Ectodermal cell (in vitro differentiated cells): ENCODE data around the gene NT5C3A. TPM values are rescaled to one million over a fixed set of nuclear protein-coding genes. Genes with fewer than 3 reads are reported as not detected.

Experiments
- H3K27ac ChIP-seq: 2 replicates; pipeline ENCODE4 v1.7.0; 2013; ENCODE audit warnings: mild to moderate bottlenecking, low read depth, low read length; ENCODE audit not compliant: insufficient read depth, poor library complexity, severe bottlenecking
- H3K27me3 ChIP-seq: 2 replicates; pipeline ENCODE4 v1.7.0; 2013; ENCODE audit warnings: mild to moderate bottlenecking, low read length; ENCODE audit not compliant: insufficient read depth, control insufficient read depth, poor library complexity, severe bottlenecking
- H3K36me3 ChIP-seq: one replicate; pipeline ENCODE4 v1.7.0; 2013; ENCODE audit warnings: low read length; ENCODE audit not compliant: control insufficient read depth, insufficient read depth
- H3K4me1 ChIP-seq: one replicate; pipeline ENCODE4 v1.7.0; 2013; ENCODE audit warnings: low read length; ENCODE audit not compliant: control insufficient read depth, insufficient read depth
- H3K4me3 ChIP-seq: 2 replicates; pipeline ENCODE4 v1.7.0; 2013; ENCODE audit warnings: low read depth, low read length, control low read depth; ENCODE audit not compliant: insufficient read depth
- H3K9me3 ChIP-seq: 2 replicates; pipeline ENCODE4 v1.7.0; 2013; ENCODE audit warnings: mild to moderate bottlenecking, low read length, moderate library complexity; ENCODE audit not compliant: control insufficient read depth
- WGBS, 2 experiments: methylation state at CpG; one replicate each; pipeline ENCODE4 v1.1.7; 2013; ENCODE audit warnings: missing lambda C conversion rate in 2 of 2; 5-methylcytosine and 5-hydroxymethylcytosine counted together
- polyA plus RNA-seq, 4 experiments: library from polyadenylated mRNA; stranded (reverse); fragments of 50-300 nt; gene quantifications; one replicate each; pipeline ENCODE4 v1.2.3, GENCODE V29; 2013

The NT5C3A gene
- 30.5 TPM for polyA plus RNA-seq (2013, experiment 1 of 4)
- 34.9 TPM for polyA plus RNA-seq (2013, experiment 2 of 4)
- 24.7 TPM for polyA plus RNA-seq (2013, experiment 3 of 4)
- polyA plus RNA-seq (2013, experiment 4 of 4) = 28.0 TPM

DNA sequence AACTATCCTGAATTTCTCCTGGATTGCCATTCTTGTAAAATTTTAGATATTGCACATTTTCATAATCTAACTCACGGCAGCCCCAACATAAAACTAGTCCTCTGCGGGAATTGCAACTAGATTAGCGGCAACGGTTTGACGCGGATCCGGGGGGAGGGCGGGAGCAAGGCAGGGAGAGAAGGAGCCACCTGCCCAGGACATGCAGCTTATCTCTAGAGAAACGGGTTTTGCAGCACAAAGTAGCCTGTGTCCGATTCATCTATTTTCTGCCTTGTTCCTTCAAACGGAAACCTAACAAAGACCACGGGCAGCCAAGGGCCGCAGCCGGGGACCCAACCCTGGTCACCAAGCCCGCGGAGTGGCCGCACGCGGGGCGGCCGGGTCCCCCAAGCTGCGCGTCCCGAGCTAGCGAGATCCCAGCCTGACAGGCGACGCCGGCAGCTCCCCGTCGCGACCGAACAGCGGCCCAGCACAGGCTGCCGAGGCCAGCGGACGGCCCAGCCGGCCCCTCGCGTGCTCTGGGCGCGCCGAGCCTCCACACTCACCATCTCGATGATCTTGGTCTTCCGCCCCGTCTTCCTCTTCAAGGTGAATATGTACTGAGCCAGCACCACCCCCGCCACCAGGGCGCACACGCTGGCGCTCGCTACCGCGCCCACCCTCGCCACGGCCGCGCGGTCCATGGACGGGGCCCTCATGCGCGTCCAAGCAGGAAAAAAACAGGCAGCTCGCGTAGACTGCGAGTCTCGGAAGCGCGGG, at the start of gene NT5C3A:
Gene NT5C3A (minus strand): TSS at position 754 of the 759 bp plus-strand sequence. CDS start 71 bp downstream, at position 683.
- Histone ChIP-seq H3K9me3 (peaks cover 8% of the 10 kb centered on the region), H3K36me3 (no peaks in the 10 kb centered on the region), H3K27ac (peak within 1 kb of the TSS; percentile 86), H3K4me3 (peak within 1 kb of the TSS; percentile 84), H3K4me1 (no peaks in the 10 kb centered on the region), H3K27me3 (no peaks in the 10 kb centered on the region)
- 0% methylated on average over 66 of the region's 66 CpGs for WGBS, 2 experiments

DNA sequence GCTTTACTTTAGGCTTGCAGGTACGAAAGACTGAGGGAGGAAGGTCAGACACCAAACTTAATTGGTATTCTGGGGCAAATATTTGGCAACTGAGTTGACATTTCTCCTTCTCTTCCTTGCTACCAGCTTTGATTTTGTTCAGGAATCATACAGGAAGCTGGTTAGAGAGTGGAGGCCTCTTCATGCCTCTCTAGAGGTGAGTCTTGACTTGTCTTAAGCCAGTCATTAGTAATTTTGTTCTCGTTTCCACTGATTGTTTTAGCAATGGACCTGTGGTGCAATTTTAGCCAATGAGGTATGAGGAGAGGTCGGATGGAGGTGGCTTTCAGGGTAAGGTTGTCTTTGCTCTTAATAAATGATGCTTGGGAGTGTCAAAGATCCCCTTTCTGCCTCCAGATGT, 49.0 kb upstream of the NT5C3A start:
- Histone ChIP-seq H3K27ac (no peak overlapping the region), H3K4me1 (no peaks in the 10 kb centered on the region), H3K27me3 (peaks cover 12% of the 10 kb centered on the region), H3K9me3 (no peaks in the 10 kb centered on the region), H3K4me3 (no peak overlapping the region), H3K36me3 (no peaks in the 10 kb centered on the region)
- WGBS, 2 experiments = 77 to 81% methylated on average over 3 of the region's 3 CpGs

- Histone ChIP-seq H3K27ac (no peak overlapping the region), H3K9me3 (no peaks in the 10 kb centered on the region), H3K36me3 (no peaks in the 10 kb centered on the region), H3K27me3 (peaks cover 12% of the 10 kb centered on the region), H3K4me3 (peak overlapping the region; percentile 96), H3K4me1 (no peaks in the 10 kb centered on the region)
- WGBS, 2 experiments = 45 to 48% methylated on average over 10 of the region's 11 CpGs
Observed at GRCh38 chr7:33109758-33110238, 47.2 kb upstream of the NT5C3A start.

DNA sequence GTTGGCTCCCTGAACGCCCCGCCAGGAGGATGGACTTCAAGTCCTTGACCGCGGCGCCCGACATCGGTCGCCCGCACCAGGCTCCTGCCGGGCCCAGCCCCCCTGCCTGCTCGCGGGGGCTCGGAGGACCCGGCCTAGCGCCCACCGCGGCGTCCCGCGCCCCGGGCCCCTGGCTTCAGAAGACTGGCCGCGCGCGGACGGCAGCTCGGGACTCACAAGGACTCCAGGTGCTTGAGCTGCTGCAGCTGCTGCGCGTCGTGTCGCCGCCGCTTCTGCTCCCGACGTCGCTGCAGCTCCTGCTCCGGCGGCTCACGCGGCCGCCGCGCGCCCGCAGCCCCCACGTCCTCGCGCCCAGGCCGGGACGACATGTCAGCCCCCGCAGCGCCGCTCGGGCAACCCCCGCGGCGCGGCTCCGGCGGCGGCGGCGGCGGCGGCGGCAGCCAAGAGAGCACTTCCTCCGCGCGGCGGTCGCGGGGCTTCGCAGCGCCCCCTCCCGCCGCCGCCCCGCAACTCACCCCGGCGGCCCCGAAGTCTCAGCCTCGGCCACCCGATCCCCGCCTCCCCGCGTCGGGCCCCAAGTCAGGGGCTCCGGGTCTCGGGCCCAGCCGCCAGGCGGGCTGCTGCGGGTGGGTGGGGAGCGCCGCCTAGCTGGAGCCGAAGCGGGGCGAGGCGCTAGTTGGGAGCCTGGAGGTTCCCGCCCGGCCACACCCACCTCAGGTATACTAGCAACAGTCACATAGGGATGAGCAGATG, 46.6 kb upstream of the NT5C3A start, which contains the start of gene RP9:
Gene RP9 (minus strand): TSS at position 400 of the 753 bp plus-strand sequence. CDS start 32 bp downstream, at position 368.
- H3K4me1 ChIP-seq = no peaks in the 10 kb centered on the region
- H3K27ac ChIP-seq = peak within 1 kb of the TSS; percentile 81

DNA sequence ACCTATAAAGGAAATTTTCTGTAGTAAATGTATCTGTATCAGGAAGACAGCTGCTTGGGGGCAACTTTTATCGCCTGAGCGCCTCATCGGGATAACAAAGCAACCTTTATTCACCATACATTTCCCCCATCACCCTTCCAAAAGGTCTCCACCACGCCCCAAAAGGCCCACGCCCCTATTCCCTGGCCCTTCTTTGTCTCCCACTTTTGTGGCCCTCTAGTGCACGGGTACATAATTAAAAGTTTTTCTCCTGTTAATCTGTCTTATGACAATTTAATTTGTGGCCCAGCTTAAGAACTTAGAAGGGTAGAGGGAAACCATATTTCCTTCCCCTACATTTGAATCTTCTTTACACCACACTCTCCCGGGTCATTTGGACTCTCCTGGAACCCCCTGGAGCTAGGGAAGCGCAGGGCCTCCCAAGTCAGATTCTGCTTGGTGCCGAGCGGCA, 46.0 kb upstream of the NT5C3A start:
- no peaks in the 10 kb centered on the region for H3K9me3 ChIP-seq
- 0 to 1% methylated on average over 10 of the region's 10 CpGs for WGBS, 2 experiments
- peak overlapping the region; percentile 96 for H3K4me3 ChIP-seq
- H3K27ac ChIP-seq = peak overlapping the region; percentile 81
- no peaks in the 10 kb centered on the region for H3K4me1 ChIP-seq
- H3K36me3 ChIP-seq = no peaks in the 10 kb centered on the region
- peaks cover 12% of the 10 kb centered on the region for H3K27me3 ChIP-seq

More for the DNA sequence above, 46.6 kb upstream of the NT5C3A start, which contains the start of gene RP9:
- Histone ChIP-seq H3K4me3 (peak within 1 kb of the TSS; percentile 96), H3K36me3 (no peaks in the 10 kb centered on the region), H3K9me3 (no peaks in the 10 kb centered on the region), H3K27me3 (peaks cover 12% of the 10 kb centered on the region)
- WGBS, 2 experiments = 0% methylated on average over 100 of the region's 100 CpGs

DNA sequence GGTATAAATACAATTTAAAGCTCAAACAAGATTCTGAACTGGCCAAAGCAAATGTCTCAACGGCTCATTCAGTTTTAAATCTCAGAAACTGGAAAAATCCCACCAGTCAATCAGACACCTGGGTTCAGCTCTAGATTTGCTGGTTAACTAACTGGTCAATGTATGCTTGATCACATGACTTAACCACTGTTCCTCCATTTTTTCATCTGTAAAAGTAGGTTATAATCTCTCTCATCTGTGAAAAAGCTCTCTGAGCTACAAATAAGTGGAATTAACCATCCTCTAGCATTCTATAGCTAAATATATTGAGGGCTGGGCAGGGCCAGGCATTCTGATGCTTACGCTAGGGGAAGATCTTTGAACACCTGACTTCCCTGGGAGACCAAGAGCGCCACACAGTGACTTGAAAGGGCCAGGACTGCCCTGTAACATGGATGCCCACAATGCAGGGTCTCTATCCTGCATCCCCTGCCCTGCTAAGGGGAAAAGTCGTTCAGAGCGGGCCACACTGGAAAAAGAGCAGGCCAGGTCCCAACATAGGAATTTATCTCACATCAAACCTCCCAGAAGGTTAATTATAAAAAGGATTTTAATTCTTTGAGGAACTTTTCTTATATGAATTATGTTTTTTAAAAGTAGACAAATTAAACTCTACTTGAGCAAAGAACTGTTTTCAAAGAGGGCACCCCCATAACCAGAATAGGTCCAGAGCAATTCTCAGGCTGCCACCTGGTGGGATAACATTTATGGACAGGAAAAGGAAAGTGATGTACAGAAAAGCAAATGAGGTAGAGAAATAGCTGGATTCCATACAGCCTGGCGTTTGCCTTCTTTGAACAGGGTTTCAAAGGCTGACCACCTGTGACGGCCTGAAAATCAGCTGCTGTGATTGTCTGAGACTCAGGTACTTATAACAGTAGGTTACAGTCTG, 44.8 kb upstream of the NT5C3A start:
- Histone ChIP-seq H3K9me3 (no peaks in the 10 kb centered on the region), H3K4me3 (peak overlapping the region; percentile 96), H3K36me3 (no peaks in the 10 kb centered on the region), H3K4me1 (no peaks in the 10 kb centered on the region), H3K27me3 (peaks cover 12% of the 10 kb centered on the region), H3K27ac (no peak overlapping the region)
- WGBS, 2 experiments = 43 to 57% methylated on average over 5 to 7 of the region's 7 CpGs

GRCh38 chr7:33101906-33102305, 39.3 kb upstream of the NT5C3A start:
- no peak overlapping the region for H3K27ac ChIP-seq
- H3K4me3 ChIP-seq = no peak overlapping the region
- H3K4me1 ChIP-seq = no peaks in the 10 kb centered on the region
- peaks cover 24% of the 10 kb centered on the region for H3K36me3 ChIP-seq
- 87 to 100% methylated on average over 1 to 2 of the region's 3 CpGs for WGBS, 2 experiments
- no peaks in the 10 kb centered on the region for H3K27me3 ChIP-seq
- no peaks in the 10 kb centered on the region for H3K9me3 ChIP-seq

GRCh38 chr7:33100770-33101169, 38.2 kb upstream of the NT5C3A start:
- Histone ChIP-seq H3K36me3 (peaks cover 34% of the 10 kb centered on the region), H3K27me3 (no peaks in the 10 kb centered on the region), H3K4me3 (no peak overlapping the region), H3K4me1 (no peaks in the 10 kb centered on the region), H3K9me3 (no peaks in the 10 kb centered on the region), H3K27ac (no peak overlapping the region)
- WGBS, 2 experiments = 90 to 93% methylated on average over 3 of the region's 3 CpGs

DNA sequence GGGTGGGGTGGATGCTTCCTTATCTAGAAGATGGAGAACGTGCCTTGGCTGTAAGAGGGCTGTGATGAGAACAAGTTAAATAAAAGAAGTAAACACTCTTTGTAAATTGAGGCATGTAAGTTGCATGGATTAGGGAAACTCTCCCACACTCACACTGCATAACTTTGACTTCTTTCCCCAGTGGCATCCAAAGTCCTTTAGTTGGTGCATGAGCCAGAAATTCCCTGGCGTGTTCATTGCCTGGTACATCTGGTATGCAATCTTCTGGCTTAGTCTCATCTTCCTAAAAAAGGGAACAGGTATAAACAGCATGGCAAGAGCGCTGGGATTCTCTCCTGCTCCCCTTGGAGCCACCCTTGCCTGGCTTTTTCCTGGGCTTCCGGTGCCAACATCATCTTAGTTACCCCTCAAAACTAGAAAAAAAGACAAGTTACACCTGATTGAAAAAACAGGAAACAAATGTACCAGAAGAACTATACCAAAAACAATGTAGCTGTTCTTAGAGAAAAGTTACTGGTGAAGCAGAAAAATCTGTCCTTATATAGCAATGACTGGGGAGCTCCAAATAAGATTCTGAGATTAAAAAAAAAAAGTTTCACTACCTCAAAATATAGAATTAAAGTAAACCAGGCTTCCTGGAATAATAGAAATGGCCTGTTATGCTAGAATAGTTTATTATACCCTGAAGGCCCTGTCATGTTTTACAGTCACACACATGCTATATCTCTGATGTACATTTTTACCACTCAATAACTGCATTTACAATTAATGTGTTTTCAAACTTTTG, 36.8 kb upstream of the NT5C3A start:
- H3K9me3 ChIP-seq = no peaks in the 10 kb centered on the region
- no peak overlapping the region for H3K4me3 ChIP-seq
- no peaks in the 10 kb centered on the region for H3K27me3 ChIP-seq
- no peak overlapping the region for H3K27ac ChIP-seq
- H3K4me1 ChIP-seq = no peaks in the 10 kb centered on the region
- H3K36me3 ChIP-seq = peaks cover 38% of the 10 kb centered on the region
- 68 to 76% methylated on average over 4 of the region's 4 CpGs for WGBS, 2 experiments
